Heart right ventricle (tissue), 16 donors: ENCODE data around the gene OR2B2. TPM values are rescaled to one million over a fixed set of nuclear protein-coding genes. Genes with fewer than 3 reads are reported as not detected.

Experiments used
- ATAC-seq, 8 donors: fragments of 200-7000 bp; cut with Tn5 transposase; one replicate each; pipeline ENCODE4 v1.9.1; 2020; ENCODE audit warnings: mild to moderate bottlenecking in 8 of 8, moderate library complexity in 8 of 8, moderate number of reproducible peaks in 1 of 8
- DNase-seq, 2 donors: peaks; one replicate each; pipeline ENCODE4 v3.0.0-alpha.2; 2020
- H3K27ac ChIP-seq, 10 donors: fragments of 200-600 bp; sonication (generic) in 2 of 10; one replicate each; pipeline versions ENCODE4 v1.5.0 to v1.8.0; 2020 to 2022; ENCODE audit warnings: mild to moderate bottlenecking in 3 of 10
- H3K27me3 ChIP-seq, 7 donors: fragments of 200-600 bp; one replicate each; pipeline ENCODE4 v1.8.0; 2021 to 2022; ENCODE audit warnings: mild to moderate bottlenecking in 2 of 7
- H3K36me3 ChIP-seq, 9 donors: fragments of 200-600 bp; sonication (generic) in 1 of 9; one replicate each; pipeline versions ENCODE4 v1.5.0 to v1.8.0; 2020 to 2022; ENCODE audit warnings: mild to moderate bottlenecking in 2 of 9
- H3K4me1 ChIP-seq, 9 donors: fragments of 200-600 bp; sonication (generic) in 1 of 9; one replicate each; pipeline versions ENCODE4 v1.5.0 to v1.8.0; 2020 to 2022; ENCODE audit warnings: mild to moderate bottlenecking in 4 of 9
- H3K4me3 ChIP-seq, 10 donors: fragments of 200-600 bp; sonication (generic) in 2 of 10; one replicate each; pipeline versions ENCODE4 v1.5.0 to v1.8.0; 2020 to 2022; ENCODE audit warnings: mild to moderate bottlenecking in 7 of 10, moderate library complexity in 2 of 10
- H3K9me3 ChIP-seq, 11 donors: fragments of 200-600 bp in 10 of 11; sonication (generic) in 2 of 11; one replicate each; pipeline versions ENCODE4 v1.5.0 to v1.8.0; 2013 to 2022; ENCODE audit warnings: mild to moderate bottlenecking in 2 of 11, control low read depth in 1 of 11, moderate library complexity in 1 of 11
- WGBS, 2 donors: extraction: QIAGEN DNeasy Blood & Tissue Kit; methylation state at CpG; one replicate each; pipeline ENCODE4 v1.1.7; 2013; ENCODE audit warnings: inconsistent platforms in 1 of 2; 5-methylcytosine and 5-hydroxymethylcytosine counted together
- intact Hi-C, 10 donors: fragments of 100-400 bp; cut with DNase I; formaldehyde crosslinking; loops; one replicate each; pipeline versions ENCODE4 v1.11.1 to v1.14.2; 2022
- long read RNA-seq, 3 donors: library from polyadenylated mRNA; unstranded; transcript quantifications; one replicate each; pipeline ENCODE4 v2.0.0, GENCODE V29; 2020 to 2021
- polyA plus RNA-seq, 2 donors: library from polyadenylated mRNA; stranded (reverse); fragments of 200-250 nt; gene quantifications; one replicate each; pipeline ENCODE4 v1.2.3, GENCODE V29; 2013
- total RNA-seq, 10 donors: library from RNA; stranded (reverse); fragmentation: NEBNext Ultra II Directional in 3 of 10; extraction: Animal tissue kit (Norgen Biotek cat#: 25700) in 3 of 10; gene quantifications; one replicate each; pipeline versions ENCODE4 v1.2.1 to v1.2.4, GENCODE V29; 2021 to 2023
- TF ChIP-seq, protein P1 (sequence below), 9 donors: fragments of 200-600 bp; sonication (generic) in 2 of 9; IDR thresholded peaks; one replicate each; pipeline versions ENCODE4 v1.5.0 to v1.8.0; 2021 to 2022; ENCODE audit warnings: antibody characterized with exemption in 9 of 9, mild to moderate bottlenecking in 5 of 9, moderate library complexity in 1 of 9
- donor health status: Arrhythmogenic right ventricular cardiomyopathy.
- donor health status: ischemic (EF 13 %, LVEDD 7.1; RV severe dilation, severe dysfunction).
- donor health status: healthy with polysubstance abuse.
- donor health status: DM: no; HTN: yes; CAD: no.
- donor health status: DM: no; HTN: no; CAD: no.
- donor health status: ischemic (EF 25% LVEDD 6.9; RV normal size, moderate dysfunction).
- donor health status: ischemic (EF 25% LVEDD 5.7; RV mildly dilated, moderate dysfunction).
- donor health status: healthy.
- donor health status: DM: yes; HTN: yes; CAD: no.
- donor health status: Ischemic cardiomyopathy.
- donor health status: ischemic (EF 35%, LVEDD 5.7; RV mildly dilated, moderate dysfunction).
- donor health status: nonischemic (EF 11% LVEDD 7.7; RV severe dilation, severe dysfunction).
- donor health status: DM: yes; HTN: yes; CAD: no.
- donor health status: PGD.
- donor health status: ischemic (EF 29% LVEDD 5.4; RV normal size, mild dysfunction).
- donor health status: nonischemic (EF 23%, LVEDD 6.1; RV moderate dilation, normal function).

OR2B2 gene
- total RNA-seq (not detected), polyA plus RNA-seq (not detected)
- long read RNA-seq, donor 1, result 0 reads
- long read RNA-seq, donor 2, result 0 reads
- long read RNA-seq, donor 3, result 0 reads

DNA sequence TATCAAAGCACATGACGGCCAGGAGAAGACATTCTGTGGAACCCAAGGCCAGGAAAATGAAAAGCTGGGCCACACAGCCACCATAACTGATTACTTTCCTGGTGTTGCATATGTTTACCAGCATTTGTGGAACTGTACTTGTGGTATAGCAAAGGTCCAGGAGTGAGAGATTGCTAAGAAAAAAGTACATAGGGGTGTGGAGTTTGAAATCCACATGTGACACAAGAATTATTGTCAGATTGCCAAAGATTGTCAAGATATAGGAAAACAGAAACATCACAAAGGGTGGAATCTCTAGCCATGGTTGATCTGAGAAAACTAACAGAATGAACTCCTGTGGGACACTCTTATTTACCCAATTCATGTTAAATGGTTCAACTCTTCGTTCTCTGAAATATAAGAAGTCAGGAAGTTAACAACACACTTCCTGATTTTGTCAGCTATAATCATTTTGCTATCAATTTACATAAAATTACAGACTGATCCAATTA lies at the start of gene OR2B2:
Gene OR2B2, minus strand, starts transcription at position 441 of the 491 bp plus-strand sequence. Its CDS starts 77 bp downstream, at position 364.
- Histone ChIP-seq H3K36me3 (no peaks in the 10 kb centered on the region), H3K27ac (no peak within 1 kb of the TSS), H3K9me3 (no peaks in the 10 kb centered on the region), H3K4me3 (no peak within 1 kb of the TSS), H3K4me1 (no peaks in the 10 kb centered on the region), H3K27me3 (peaks cover 0 to 35% (median 14%) of the 10 kb centered on the region in 7 donors)
- 73 to 84% methylated on average over 2 of the region's 2 CpGs for WGBS, 2 donors
- TF ChIP-seq, protein P1, sequence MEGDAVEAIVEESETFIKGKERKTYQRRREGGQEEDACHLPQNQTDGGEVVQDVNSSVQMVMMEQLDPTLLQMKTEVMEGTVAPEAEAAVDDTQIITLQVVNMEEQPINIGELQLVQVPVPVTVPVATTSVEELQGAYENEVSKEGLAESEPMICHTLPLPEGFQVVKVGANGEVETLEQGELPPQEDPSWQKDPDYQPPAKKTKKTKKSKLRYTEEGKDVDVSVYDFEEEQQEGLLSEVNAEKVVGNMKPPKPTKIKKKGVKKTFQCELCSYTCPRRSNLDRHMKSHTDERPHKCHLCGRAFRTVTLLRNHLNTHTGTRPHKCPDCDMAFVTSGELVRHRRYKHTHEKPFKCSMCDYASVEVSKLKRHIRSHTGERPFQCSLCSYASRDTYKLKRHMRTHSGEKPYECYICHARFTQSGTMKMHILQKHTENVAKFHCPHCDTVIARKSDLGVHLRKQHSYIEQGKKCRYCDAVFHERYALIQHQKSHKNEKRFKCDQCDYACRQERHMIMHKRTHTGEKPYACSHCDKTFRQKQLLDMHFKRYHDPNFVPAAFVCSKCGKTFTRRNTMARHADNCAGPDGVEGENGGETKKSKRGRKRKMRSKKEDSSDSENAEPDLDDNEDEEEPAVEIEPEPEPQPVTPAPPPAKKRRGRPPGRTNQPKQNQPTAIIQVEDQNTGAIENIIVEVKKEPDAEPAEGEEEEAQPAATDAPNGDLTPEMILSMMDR (IDR thresholded peaks at IDR 0.05), result no peak
- DNase-seq, result no peak
- intact Hi-C loops, result no loop called here
- ATAC-seq, result no peak

DNA sequence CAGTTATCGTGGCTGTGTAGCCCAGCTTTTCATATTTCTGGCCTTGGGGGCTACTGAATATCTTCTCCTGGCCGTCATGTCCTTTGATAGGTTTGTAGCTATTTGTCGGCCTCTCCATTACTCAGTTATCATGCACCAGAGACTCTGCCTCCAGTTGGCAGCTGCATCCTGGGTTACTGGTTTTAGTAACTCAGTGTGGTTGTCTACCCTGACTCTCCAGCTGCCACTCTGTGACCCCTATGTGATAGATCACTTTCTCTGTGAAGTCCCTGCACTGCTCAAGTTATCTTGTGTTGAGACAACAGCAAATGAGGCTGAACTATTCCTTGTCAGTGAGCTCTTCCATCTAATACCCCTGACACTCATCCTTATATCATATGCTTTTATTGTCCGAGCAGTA lies 45.3 kb upstream of the OR2B2 start:
- no peaks in the 10 kb centered on the region for H3K4me1 ChIP-seq
- H3K27ac ChIP-seq, result no peak overlapping the region
- intact Hi-C loops, result no loop called here
- H3K9me3 ChIP-seq, result no peaks in the 10 kb centered on the region
- no peak overlapping the region for H3K4me3 ChIP-seq
- 65 to 67% methylated on average over 4 of the region's 4 CpGs for WGBS, 2 donors
- no peaks in the 10 kb centered on the region for H3K36me3 ChIP-seq
- DNase-seq (no peak), ATAC-seq (no peak)
- TF ChIP-seq, protein P1 (IDR thresholded peaks at IDR 0.05), result no peak
- H3K27me3 ChIP-seq, result peaks cover 0 to 45% (median 27%) of the 10 kb centered on the region in 7 donors

DNA sequence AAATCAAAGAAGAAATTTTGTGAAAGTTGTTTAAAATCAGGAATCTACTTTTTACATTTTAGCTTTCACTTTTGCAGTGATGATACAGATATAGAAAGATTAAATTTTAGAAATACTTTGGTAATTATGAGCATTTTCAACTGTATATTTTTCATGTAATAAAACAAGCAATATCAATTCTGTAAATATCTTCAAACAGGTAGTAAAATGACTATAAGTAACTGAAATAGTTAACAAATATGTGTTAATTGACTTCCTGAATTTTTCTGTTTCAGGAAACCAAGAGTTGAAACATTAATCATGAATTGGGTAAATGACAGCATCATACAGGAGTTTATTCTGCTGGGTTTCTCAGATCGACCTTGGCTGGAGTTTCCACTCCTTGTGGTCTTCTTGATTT lies 44.7 kb upstream of the OR2B2 start, which contains the start of gene OR2B6:
Gene OR2B6, plus strand, starts transcription at position 301 of the 400 bp plus-strand sequence. Its CDS starts 0 bp downstream, at position 301.
- TF ChIP-seq, protein P1 (IDR thresholded peaks at IDR 0.05), result no peak
- no peak for ATAC-seq

DNA sequence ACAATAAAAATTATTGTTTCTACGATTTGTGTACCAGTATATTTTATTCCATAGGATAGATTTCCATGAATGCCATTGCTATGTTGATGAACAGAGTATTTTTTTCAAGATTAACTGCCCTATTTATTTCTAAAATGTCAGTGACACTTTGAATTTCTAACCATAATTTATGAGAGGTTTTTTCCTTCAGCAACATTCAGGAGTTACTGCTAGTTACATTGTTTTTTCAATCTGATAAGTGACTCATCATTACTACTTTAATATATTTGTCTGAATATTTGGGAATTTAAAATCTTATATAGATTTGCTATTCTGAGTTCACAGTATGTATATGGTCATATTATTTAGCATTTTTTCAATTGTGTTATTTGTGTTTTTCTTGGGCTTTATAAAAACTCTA lies 38.8 kb upstream of the OR2B2 start:
- Histone ChIP-seq H3K4me3 (no peak overlapping the region), H3K36me3 (no peaks in the 10 kb centered on the region), H3K27ac (no peak overlapping the region), H3K9me3 (peaks cover 0 to 14% (median 0%) of the 10 kb centered on the region in 11 donors), H3K27me3 (peaks cover 0 to 51% (median 32%) of the 10 kb centered on the region in 7 donors), H3K4me1 (no peaks in the 10 kb centered on the region)
- DNase-seq (no peak), ATAC-seq (no peak)
- TF ChIP-seq, protein P1 (IDR thresholded peaks at IDR 0.05), result no peak
- intact Hi-C loops, result no loop called here
- WGBS, 2 donors, result 44 to 51% methylated on average over 1 of the region's 1 CpG

More for the DNA sequence above, 44.7 kb upstream of the OR2B2 start, which contains the start of gene OR2B6:
- Histone ChIP-seq H3K27ac (no peak within 1 kb of the TSS), H3K27me3 (peaks cover 0 to 49% (median 33%) of the 10 kb centered on the region in 7 donors), H3K9me3 (no peaks in the 10 kb centered on the region), H3K36me3 (no peaks in the 10 kb centered on the region), H3K4me1 (no peaks in the 10 kb centered on the region), H3K4me3 (no peak within 1 kb of the TSS)
- WGBS, 2 donors, result 60 to 69% methylated on average over 1 of the region's 1 CpG
- intact Hi-C loops, result no loop called here
- no peak for DNase-seq
